Measurements from ENCODE around the gene BLMH.
"Not testable (repeated sequence)": the region's sequence is repeated elsewhere in the genome, so short reads cannot be mapped to it uniquely, and the experiment has no call there.

BLMH gene

DNA sequence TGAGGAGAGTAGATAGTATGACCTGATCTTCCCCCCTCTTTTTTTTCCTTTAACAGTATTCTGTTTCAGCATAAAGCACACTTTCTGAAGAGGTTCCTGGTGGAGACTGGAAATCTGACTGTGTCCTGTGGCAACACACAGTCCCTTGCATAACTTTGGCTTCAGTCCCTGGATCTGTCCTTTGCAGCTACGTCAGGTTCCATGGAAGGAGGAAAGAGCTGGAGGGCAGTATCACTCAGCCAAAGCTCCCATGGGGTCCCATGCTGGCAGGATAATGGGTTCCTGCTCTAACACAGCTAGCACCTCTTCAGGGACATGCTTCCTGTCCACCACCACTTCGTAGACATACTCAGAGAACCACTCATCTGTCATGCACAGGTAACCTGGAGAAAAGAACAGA is 43.0 kb downstream of the BLMH start:
- no peak for DNase-seq (ENCODE audit: low read depth)

- no peak for DNase-seq (ENCODE audit: low read depth)
These were observed 45.3 kb downstream of the BLMH start for GRCh38 chr17:30246460-30246859.

GRCh38 chr17:30244853-30245385 is 46.8 kb downstream of the BLMH start:
- peak; percentile 93 for DNase-seq (ENCODE audit: low read depth)

DNA sequence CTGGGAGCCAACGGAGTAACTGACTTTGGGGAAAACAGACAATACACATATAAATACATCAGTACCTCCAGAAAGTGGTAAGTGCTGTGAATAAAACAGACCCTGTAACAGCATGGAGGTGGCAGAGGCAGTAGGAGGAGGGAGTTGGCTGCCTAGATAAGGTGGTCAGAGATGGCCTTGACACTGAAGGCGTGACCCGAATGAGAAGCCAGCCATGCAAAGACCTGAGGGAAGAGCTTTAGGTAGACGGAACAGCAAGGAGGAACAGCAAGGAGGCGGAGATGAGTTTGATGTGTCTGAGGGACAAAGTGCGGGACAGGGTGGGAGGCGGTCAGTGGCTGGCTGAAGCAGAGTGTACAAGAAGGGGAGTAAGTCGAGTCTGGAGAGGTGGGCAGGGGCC is 48.2 kb downstream of the BLMH start:
- no peak for DNase-seq (ENCODE audit: low read depth)

GRCh38 chr17:30243002-30243401 is 48.7 kb downstream of the BLMH start:
- no peak for DNase-seq (ENCODE audit: low read depth)

- DNase-seq (ENCODE audit: low read depth) = no peak
These were observed 50.7 kb downstream of the BLMH start for GRCh38 chr17:30241051-30241450.

DNA sequence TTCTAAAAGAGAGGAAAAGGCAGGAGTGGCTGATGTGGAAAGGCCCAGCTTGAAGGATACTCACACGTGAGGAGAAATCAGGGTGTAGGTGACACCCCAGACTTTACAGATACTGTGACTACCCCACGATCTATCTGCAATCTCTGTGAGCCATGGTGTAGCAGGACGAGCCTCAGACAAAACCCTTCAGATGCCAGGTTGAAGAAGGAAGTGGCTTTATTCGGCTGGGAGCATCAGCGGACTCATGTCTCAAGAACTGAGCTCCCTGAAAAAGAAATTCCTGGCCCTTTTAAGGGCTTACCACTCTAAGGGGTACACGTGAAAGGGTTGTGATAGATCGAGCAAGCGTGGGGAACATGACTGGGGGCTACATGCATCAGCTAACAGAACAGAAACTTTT is 51.6 kb downstream of the BLMH start:
- no peak for DNase-seq (ENCODE audit: low read depth)

DNA sequence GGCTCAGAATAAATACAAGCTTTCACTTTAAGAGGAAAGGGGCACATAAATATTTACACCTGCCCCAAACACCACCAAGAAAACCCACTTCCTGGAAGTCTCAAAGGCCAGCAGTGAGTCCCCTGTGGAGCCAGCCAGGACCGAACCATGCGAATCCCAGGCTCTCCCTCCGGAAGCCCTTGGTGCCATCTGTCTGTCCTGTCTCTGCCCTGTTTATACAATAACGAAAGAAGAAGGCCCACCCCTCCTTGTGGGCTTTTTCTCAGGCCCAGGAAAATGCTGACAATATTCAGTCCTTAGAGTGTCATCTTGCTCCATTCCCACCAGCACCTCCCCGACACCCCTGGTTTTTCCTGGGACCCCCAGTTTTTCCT is 52.7 kb downstream of the BLMH start:
- no peak for DNase-seq (ENCODE audit: low read depth)

- no peak for DNase-seq (ENCODE audit: low read depth)
These were observed 53.2 kb downstream of the BLMH start for GRCh38 chr17:30238387-30239088.

- DNase-seq (ENCODE audit: low read depth) = no peak
These were observed 53.8 kb downstream of the BLMH start for GRCh38 chr17:30238003-30238344.

GRCh38 chr17:30237296-30238002 is 54.3 kb downstream of the BLMH start:
- DNase-seq (ENCODE audit: low read depth) = no peak

DNA sequence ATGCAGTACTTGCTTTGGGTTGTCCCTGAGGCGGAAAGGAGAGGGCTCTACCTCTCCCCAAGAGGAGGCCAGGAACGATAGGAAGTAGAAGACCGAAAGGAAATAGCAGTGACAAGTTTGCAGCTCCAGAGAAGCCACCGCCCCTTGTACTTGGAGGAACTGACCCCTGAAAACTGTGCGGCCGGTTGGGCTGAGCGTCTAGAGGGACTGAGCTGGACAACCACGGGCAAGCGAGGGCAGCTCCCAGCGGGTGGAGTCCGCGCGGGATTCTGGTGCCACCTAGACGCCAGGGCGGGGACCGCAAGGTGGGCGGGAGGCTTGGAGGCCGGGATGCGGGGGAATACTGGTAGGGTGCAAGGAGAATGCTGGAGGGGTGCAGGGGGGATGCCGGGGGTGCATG is 55.0 kb downstream of the BLMH start:
- DNase-seq (ENCODE audit: low read depth) = peak; percentile 50

GRCh38 chr17:30236297-30236624 is 55.5 kb downstream of the BLMH start:
- no peak for DNase-seq (ENCODE audit: low read depth)

GRCh38 chr17:30235386-30236296 is 56.1 kb downstream of the BLMH start, which contains the start of gene SLC6A4:
Gene SLC6A4, minus strand, starts transcription at chr17:30235697. Its CDS starts 13,739 bp downstream, at chr17:30221958.
- DNase-seq (ENCODE audit: low read depth) = peak; percentile 32

- DNase-seq (ENCODE audit: low read depth) = no peak
These were observed 56.8 kb downstream of the BLMH start for GRCh38 chr17:30234964-30235363.

GRCh38 chr17:30234296-30234695 is 57.4 kb downstream of the BLMH start:
- no peak for DNase-seq (ENCODE audit: low read depth)

- DNase-seq (ENCODE audit: low read depth) = no peak
These were observed 58.8 kb downstream of the BLMH start for GRCh38 chr17:30232824-30233427.

DNA sequence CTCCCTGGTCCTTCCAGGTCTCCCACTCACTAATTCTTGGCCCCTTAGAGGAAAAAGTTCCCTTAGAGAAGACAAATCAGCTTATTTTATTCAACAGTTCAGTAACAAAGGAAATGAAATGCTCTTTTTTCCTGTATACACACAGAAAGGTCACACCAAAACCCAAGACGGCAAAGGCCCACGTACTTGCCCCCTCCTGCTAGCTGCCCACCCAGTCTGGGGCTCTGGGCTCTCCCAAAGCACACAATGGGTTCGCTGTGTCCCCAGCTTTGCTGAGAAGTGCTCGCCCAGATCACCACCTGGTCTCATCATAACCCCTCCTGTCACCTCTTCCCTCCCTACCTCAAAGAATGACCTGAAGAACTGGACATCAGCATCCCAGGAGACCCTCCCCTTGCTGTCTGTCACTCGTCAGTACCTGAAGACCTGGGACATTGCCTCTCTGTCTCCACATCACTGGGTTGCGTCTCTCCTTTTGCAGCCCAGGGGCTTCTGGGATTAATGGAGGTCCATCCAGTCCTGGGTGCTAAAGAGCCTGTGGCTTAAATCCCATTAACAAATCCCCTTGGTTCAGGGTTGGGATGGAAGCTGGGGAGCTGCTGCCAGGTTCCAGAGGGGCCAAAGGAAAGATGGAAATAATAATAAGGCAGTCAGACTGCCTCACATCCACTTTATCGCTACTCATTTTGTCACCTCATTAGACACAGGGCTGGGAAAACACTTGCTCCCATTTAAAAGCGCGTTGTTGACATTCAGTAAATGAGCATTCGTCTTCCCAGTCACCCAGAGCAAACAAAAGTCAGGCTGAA is 59.5 kb downstream of the BLMH start:
- DNase-seq (ENCODE audit: low read depth) = no peak

- peak; percentile 12 for DNase-seq (ENCODE audit: low read depth)
These were observed 61.1 kb downstream of the BLMH start for GRCh38 chr17:30230596-30231125.

- DNase-seq (ENCODE audit: low read depth) = not testable (repeated sequence)
These were observed 61.7 kb downstream of the BLMH start for GRCh38 chr17:30230009-30230408.

- DNase-seq (ENCODE audit: low read depth) = peak; percentile 26
These were observed 62.7 kb downstream of the BLMH start for GRCh38 chr17:30229012-30229411.

All from EH (cell line).